ENCODE results near the gene CDK5RAP1. TPM values are rescaled to one million over a fixed set of nuclear protein-coding genes. Genes with fewer than 3 reads are reported as not detected.

The CDK5RAP1 gene
- total RNA-seq, 1 experiment from 2014 or later, result 53.4 TPM

GRCh38 chr20:33438481-33438880, 37.2 kb upstream of the CDK5RAP1 start:
- CTCF ChIA-PET, result no interaction called here
- POLR2A ChIA-PET (ENCODE audit: unreplicated experiment), result no interaction called here
- no peak overlapping the region for H3K4me3 ChIP-seq (ENCODE audit: low read length)

DNA sequence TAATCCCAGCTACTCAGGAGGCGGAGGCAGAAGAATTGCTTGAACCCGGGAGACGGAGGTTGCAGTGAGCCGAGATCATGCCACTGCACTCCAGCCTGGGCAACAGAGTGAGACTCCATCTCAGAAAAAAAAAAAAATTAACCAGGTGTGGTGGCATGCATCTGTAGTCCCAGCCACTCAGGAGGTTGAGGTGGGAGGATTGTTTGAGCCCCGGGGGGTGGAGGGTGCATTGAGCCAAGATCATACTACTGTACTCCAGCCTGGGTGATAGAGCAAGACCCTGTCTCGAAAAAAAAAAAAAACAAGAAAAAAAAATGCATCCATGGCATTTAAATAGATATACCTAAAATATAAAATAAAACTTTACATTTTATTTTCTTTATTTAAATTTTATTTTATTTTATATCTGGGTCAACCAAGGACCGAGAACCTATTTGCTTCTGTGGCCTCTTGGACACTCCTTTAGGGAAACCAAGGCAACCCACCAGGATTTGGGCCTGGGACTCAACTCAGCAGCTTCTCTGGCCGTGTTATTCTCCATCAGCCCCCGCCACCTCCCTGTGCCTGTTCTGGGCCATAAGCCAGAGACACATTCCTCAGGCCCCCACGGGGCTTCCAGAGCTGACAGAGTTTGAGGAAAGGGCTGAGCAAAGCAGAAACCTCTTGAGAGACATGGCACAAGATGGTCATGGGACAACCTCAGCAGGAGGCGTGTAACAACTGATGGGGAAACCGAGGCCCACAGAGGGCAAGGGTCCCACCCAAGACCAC, 36.0 kb upstream of the CDK5RAP1 start:
- Histone ChIP-seq H3K27ac (ENCODE audit: low read length) (no peak overlapping the region), H3K27me3 (ENCODE audit: low read length) (no peaks in the 10 kb centered on the region), H3K9ac (ENCODE audit: low read length) (no peak overlapping the region), H2AFZ (ENCODE audit: low read length) (no peak overlapping the region), H3K9me2 (replicated peaks; ENCODE audit: low read length) (no peaks in the 10 kb centered on the region), H3K79me2 (ENCODE audit: low read length) (no peaks in the 10 kb centered on the region), H4K20me1 (ENCODE audit: low read length) (no peaks in the 10 kb centered on the region), H3K9me3 (ENCODE audit: low read length) (no peaks in the 10 kb centered on the region), H3K4me2 (ENCODE audit: low read length) (no peak overlapping the region), H3K4me1 (ENCODE audit: insufficient read depth, low read length) (no peaks in the 10 kb centered on the region), H3K36me3 (ENCODE audit: low read depth, low read length) (no peaks in the 10 kb centered on the region), H3K4me3 (ENCODE audit: low read length) (no peak overlapping the region), H3F3A (ENCODE audit: low read length, unreplicated experiment) (no peaks in the 10 kb centered on the region)
- intact Hi-C loops (cut with micrococcal nuclease), result no loop called here
- BruUV-seq (replicated peaks), result no TSS peak
- CTCF ChIA-PET, result no interaction called here
- TF ChIP-seq CTCF (conservative IDR thresholded peaks at IDR 0.05; ENCODE audit: low read depth, low read length) (no peak), EZH2 (IDR thresholded peaks at IDR 0.05; ENCODE audit: low read length, unreplicated experiment) (no peak), EZH2phosphoT487 (IDR thresholded peaks at IDR 0.05; ENCODE audit: borderline replicate concordance, low read length) (no peak)
- ATAC-seq (no peak), DNase-seq (no peak)
- POLR2A ChIA-PET (ENCODE audit: unreplicated experiment), result no interaction called here

More at GRCh38 chr20:33438481-33438880, 37.2 kb upstream of the CDK5RAP1 start:
- H3K36me3 ChIP-seq (ENCODE audit: low read depth, low read length), result no peaks in the 10 kb centered on the region
- TF ChIP-seq CTCF (conservative IDR thresholded peaks at IDR 0.05; ENCODE audit: low read depth, low read length), result no peak
- no peak for TF ChIP-seq EZH2 (IDR thresholded peaks at IDR 0.05; ENCODE audit: low read length, unreplicated experiment)
- ATAC-seq, result no peak
- no peaks in the 10 kb centered on the region for H3K27me3 ChIP-seq (ENCODE audit: low read length)
- no peak for DNase-seq
- no peaks in the 10 kb centered on the region for H4K20me1 ChIP-seq (ENCODE audit: low read length)
- no peak overlapping the region for H3K9ac ChIP-seq (ENCODE audit: low read length)
- intact Hi-C loops (cut with micrococcal nuclease), result no loop called here
- no peaks in the 10 kb centered on the region for H3K9me3 ChIP-seq (ENCODE audit: low read length)
- H3K79me2 ChIP-seq (ENCODE audit: low read length), result no peaks in the 10 kb centered on the region
- H3K4me1 ChIP-seq (ENCODE audit: insufficient read depth, low read length), result peaks cover 5% of the 10 kb centered on the region; the same call in 1 of the 2 replicates
- no TSS peak for BruUV-seq (replicated peaks)
- no peaks in the 10 kb centered on the region for H3F3A ChIP-seq (ENCODE audit: low read length, unreplicated experiment)
- no peak overlapping the region for H2AFZ ChIP-seq (ENCODE audit: low read length)
- no peak overlapping the region for H3K27ac ChIP-seq (ENCODE audit: low read length)
- no peaks in the 10 kb centered on the region for H3K9me2 ChIP-seq (replicated peaks; ENCODE audit: low read length)
- no peak overlapping the region for H3K4me2 ChIP-seq (ENCODE audit: low read length)

GRCh38 chr20:33434434-33434833, 33.1 kb upstream of the CDK5RAP1 start:
- Histone ChIP-seq H3K36me3 (ENCODE audit: low read depth, low read length) (no peaks in the 10 kb centered on the region), H3K27ac (ENCODE audit: low read length) (no peak overlapping the region), H3K9me2 (replicated peaks; ENCODE audit: low read length) (no peaks in the 10 kb centered on the region), H3F3A (ENCODE audit: low read length, unreplicated experiment) (no peaks in the 10 kb centered on the region), H3K9me3 (ENCODE audit: low read length) (no peaks in the 10 kb centered on the region), H2AFZ (ENCODE audit: low read length) (no peak overlapping the region), H3K4me3 (ENCODE audit: low read length) (no peak overlapping the region), H3K4me2 (ENCODE audit: low read length) (no peak overlapping the region), H3K4me1 (ENCODE audit: insufficient read depth, low read length) (no peaks in the 10 kb centered on the region), H3K27me3 (ENCODE audit: low read length) (no peaks in the 10 kb centered on the region), H4K20me1 (ENCODE audit: low read length) (no peaks in the 10 kb centered on the region), H3K9ac (ENCODE audit: low read length) (no peak overlapping the region), H3K79me2 (ENCODE audit: low read length) (no peaks in the 10 kb centered on the region)
- ChIA-PET CTCF (interaction anchor here (0.6 kb wide), 1 partner anchor 83 kb away, joined by 3 read pairs; no protein-coding TSS in a partner anchor), POLR2A (ENCODE audit: unreplicated experiment) (no interaction called here)
- no peak for TF ChIP-seq EZH2 (IDR thresholded peaks at IDR 0.05; ENCODE audit: low read length, unreplicated experiment)
- no peak for TF ChIP-seq EZH2phosphoT487 (IDR thresholded peaks at IDR 0.05; ENCODE audit: borderline replicate concordance, low read length)
- TF ChIP-seq CTCF (conservative IDR thresholded peaks at IDR 0.05; ENCODE audit: low read depth, low read length), result no peak
- intact Hi-C loops (cut with micrococcal nuclease), result no loop called here
- ATAC-seq, result no peak
- no TSS peak for BruUV-seq (replicated peaks)
- no peak for DNase-seq

All from PC-3 (cell line).